HepG2 (cell line): ENCODE data around the gene ZBTB43. TPM values are rescaled to one million over a fixed set of nuclear protein-coding genes. Genes with fewer than 3 reads are reported as not detected.

ENCODE experiments used
- AFF4 ChIP-seq: sonication (generic); formaldehyde crosslinking; IDR thresholded peaks from 2 replicates; pipeline ENCODE4 v1.4.0; 2020; ENCODE audit warnings: missing genetic modification reagents
- PCBP2 ChIP-seq: fragments of 200-400 bp; formaldehyde crosslinking; optimal IDR thresholded peaks from 2 replicates; pipeline ENCODE3; 2018; ENCODE audit warnings: low read length, low read depth; ENCODE audit not compliant: poor library complexity, severe bottlenecking
- PRPF4 ChIP-seq: fragments of 200-400 bp; formaldehyde crosslinking; IDR thresholded peaks from 2 replicates; pipeline ENCODE4 v1.6.1; 2016; ENCODE audit warnings: low read length, low read depth; ENCODE audit not compliant: poor library complexity, severe bottlenecking
- TARDBP ChIP-seq: sonication (generic); formaldehyde crosslinking; IDR thresholded peaks from 2 replicates; pipeline ENCODE4 v1.8.0; 2022; ENCODE audit warnings: mild to moderate bottlenecking, missing genetic modification reagents
- ZNF446 ChIP-seq: sonication (generic); formaldehyde crosslinking; IDR thresholded peaks from 2 replicates; pipeline ENCODE4 v1.5.0; 2020; ENCODE audit warnings: mild to moderate bottlenecking, missing genetic modification reagents
- ZNF879 ChIP-seq: sonication (generic); formaldehyde crosslinking; IDR thresholded peaks from 2 replicates; pipeline ENCODE4 v1.8.1; 2023; ENCODE audit warnings: missing genetic modification reagents
- polyA plus RNA-seq, 8 experiments: library from polyadenylated mRNA; depleted of rRNA in 3 of 8; stranded (reverse) in 7 of 8; unstranded in 1 of 8; fragments of >200 nt; fragmentation: Illumina TruSeq in 4 of 8; extraction: Trizol in 4 of 8; gene quantifications; 2 replicates each; pipeline versions ENCODE4 v1.2.1 to v1.2.3, GENCODE V29; 2011 to 2016; ENCODE audit warnings: low read depth in 4 of 8, missing spikeins in 1 of 8, mixed read lengths in 1 of 8; ENCODE audit not compliant: insufficient read depth in 1 of 8
- total RNA-seq, 5 experiments: library from RNA; depleted of rRNA; stranded (reverse); fragments of >200 nt; fragmentation: Illumina TruSeq; extraction: Trizol; gene quantifications; 2 replicates each; pipeline ENCODE4 v1.2.3, GENCODE V29; 2016; ENCODE audit warnings: low read depth in 1 of 5
- TF ChIP-seq, protein P1 (sequence below): sonication (generic); formaldehyde crosslinking; IDR thresholded peaks from 2 replicates; pipeline ENCODE4 v1.4.0; 2020; ENCODE audit warnings: missing genetic modification reagents
- TF ChIP-seq, protein P2 (sequence below): sonication (generic); formaldehyde crosslinking; IDR thresholded peaks from one replicate; pipeline ENCODE4 v1.5.1; 2020; ENCODE audit warnings: mild to moderate bottlenecking, missing genetic modification reagents; ENCODE audit errors: not compliant biosample characterization
- TF ChIP-seq, protein P3 (sequence below): IDR thresholded peaks from 2 replicates; pipeline ENCODE4 v1.6.1; 2016; ENCODE audit warnings: missing compliant biosample characterization, missing genetic modification reagents, borderline replicate concordance

ZBTB43 gene
- total and polyA plus RNA-seq, 2 of the 13 experiments (the other 11 are each of a cell fraction or from before 2014, with no cell fraction given): 7.1 to 31.4 TPM

DNA sequence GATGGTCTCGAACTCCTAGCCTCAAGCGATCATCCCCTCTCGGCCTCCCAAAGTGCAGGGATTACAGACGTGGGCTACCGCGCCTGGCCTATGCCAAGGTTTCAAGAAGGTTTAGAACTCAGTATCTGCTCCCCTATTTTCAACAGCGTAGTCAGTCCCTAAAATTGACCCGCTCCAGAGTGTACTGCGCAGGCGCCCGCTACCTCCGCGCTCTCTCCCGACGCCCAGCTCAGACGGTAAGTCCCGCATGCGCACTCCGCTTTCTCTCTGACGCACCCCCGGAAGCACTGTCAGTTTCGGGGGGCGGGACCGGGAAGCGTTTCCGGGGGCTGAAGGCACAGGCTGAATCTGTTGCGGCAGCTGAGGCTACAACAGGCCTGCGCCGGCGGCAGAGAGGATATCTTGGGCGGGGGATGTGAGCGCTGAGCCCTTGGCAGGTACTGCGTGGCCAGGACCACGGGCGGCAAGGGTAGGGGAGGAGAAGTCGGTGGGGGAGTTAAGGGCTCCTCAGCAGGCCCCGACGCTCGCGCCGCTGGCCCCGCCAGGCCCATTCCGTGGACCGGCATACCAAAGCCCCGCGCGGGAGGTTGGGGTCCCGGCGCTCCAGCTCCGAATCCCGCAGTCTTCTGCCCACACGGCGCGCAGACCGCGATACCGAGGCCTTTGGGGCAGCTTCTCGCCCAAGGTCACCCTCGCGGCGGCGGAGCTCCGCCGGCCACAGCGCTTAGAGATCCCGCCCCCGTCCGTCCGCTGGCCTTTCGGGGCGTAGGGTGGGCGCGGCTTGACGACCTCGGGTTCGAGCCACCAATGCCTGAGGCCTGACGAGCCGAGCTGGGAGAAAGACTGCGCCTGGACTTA, at the start of gene ZBTB43 (continued):
- TF ChIP-seq, protein P1, sequence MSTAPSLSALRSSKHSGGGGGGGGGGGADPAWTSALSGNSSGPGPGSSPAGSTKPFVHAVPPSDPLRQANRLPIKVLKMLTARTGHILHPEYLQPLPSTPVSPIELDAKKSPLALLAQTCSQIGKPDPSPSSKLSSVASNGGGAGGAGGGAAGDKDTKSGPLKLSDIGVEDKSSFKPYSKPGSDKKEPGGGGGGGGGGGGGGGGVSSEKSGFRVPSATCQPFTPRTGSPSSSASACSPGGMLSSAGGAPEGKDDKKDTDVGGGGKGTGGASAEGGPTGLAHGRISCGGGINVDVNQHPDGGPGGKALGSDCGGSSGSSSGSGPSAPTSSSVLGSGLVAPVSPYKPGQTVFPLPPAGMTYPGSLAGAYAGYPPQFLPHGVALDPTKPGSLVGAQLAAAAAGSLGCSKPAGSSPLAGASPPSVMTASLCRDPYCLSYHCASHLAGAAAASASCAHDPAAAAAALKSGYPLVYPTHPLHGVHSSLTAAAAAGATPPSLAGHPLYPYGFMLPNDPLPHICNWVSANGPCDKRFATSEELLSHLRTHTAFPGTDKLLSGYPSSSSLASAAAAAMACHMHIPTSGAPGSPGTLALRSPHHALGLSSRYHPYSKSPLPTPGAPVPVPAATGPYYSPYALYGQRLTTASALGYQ (CRISPR knock-in tag): no peak
- TF ChIP-seq, protein P2, sequence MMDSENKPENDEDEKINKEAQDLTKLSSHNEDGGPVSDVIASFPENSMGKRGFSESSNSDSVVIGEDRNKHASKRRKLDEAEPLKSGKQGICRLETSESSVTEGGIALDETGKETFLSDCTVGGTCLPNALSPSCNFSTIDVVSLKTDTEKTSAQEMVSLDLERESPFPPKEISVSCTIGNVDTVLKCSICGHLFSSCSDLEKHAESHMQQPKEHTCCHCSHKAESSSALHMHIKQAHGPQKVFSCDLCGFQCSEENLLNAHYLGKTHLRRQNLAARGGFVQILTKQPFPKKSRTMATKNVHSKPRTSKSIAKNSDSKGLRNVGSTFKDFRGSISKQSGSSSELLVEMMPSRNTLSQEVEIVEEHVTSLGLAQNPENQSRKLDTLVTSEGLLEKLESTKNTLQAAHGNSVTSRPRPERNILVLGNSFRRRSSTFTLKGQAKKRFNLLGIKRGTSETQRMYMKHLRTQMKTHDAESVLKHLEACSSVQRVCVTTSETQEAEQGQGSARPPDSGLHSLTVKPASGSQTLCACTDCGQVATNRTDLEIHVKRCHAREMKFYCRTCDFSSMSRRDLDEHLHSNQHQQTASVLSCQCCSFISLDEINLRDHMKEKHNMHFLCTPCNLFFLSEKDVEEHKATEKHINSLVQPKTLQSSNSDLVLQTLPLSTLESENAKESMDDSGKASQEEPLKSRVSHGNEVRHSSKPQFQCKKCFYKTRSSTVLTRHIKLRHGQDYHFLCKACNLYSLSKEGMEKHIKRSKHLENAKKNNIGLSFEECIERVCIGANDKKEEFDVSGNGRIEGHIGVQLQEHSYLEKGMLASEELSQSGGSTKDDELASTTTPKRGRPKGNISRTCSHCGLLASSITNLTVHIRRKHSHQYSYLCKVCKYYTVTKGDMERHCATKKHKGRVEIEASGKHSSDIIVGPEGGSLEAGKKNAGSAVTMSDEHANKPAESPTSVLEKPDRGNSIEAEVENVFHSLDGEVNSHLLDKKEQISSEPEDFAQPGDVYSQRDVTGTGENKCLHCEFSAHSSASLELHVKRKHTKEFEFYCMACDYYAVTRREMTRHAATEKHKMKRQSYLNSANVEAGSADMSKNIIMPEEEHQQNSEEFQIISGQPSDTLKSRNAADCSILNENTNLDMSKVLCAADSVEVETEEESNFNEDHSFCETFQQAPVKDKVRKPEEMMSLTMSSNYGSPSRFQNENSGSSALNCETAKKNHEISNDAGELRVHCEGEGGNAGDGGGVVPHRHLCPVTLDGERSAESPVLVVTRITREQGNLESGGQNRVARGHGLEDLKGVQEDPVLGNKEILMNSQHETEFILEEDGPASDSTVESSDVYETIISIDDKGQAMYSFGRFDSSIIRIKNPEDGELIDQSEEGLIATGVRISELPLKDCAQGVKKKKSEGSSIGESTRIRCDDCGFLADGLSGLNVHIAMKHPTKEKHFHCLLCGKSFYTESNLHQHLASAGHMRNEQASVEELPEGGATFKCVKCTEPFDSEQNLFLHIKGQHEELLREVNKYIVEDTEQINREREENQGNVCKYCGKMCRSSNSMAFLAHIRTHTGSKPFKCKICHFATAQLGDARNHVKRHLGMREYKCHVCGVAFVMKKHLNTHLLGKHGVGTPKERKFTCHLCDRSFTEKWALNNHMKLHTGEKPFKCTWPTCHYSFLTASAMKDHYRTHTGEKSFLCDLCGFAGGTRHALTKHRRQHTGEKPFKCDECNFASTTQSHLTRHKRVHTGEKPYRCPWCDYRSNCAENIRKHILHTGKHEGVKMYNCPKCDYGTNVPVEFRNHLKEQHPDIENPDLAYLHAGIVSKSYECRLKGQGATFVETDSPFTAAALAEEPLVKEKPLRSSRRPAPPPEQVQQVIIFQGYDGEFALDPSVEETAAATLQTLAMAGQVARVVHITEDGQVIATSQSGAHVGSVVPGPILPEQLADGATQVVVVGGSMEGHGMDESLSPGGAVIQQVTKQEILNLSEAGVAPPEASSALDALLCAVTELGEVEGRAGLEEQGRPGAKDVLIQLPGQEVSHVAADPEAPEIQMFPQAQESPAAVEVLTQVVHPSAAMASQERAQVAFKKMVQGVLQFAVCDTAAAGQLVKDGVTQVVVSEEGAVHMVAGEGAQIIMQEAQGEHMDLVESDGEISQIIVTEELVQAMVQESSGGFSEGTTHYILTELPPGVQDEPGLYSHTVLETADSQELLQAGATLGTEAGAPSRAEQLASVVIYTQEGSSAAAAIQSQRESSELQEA: peak; percentile 60
- no peak for TF ChIP-seq AFF4 (CRISPR knock-in tag)
- peak; percentile 83; the same call in 1 of the 2 replicates for TF ChIP-seq ZNF446
- TF ChIP-seq, protein P3, sequence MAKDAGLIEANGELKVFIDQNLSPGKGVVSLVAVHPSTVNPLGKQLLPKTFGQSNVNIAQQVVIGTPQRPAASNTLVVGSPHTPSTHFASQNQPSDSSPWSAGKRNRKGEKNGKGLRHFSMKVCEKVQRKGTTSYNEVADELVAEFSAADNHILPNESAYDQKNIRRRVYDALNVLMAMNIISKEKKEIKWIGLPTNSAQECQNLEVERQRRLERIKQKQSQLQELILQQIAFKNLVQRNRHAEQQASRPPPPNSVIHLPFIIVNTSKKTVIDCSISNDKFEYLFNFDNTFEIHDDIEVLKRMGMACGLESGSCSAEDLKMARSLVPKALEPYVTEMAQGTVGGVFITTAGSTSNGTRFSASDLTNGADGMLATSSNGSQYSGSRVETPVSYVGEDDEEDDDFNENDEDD (CRISPR knock-in tag): peak; percentile 56; the same call in 1 of the 2 replicates
- TF ChIP-seq PRPF4: no peak
- TF ChIP-seq TARDBP (CRISPR knock-in tag): peak; percentile 96
- no peak for TF ChIP-seq PCBP2
- peak; percentile 68; the same call in 1 of the 2 replicates for TF ChIP-seq ZNF879 (CRISPR knock-in tag)
